Tibial artery (tissue), 4 donors: ENCODE results near the gene AACS.

Experiments
- DNase-seq, 2 donors: peaks; one replicate each; pipeline ENCODE4 v3.0.0-alpha.2; 2019
- H3K27ac ChIP-seq, 2 donors: fragments of 200-600 bp; sonication (generic) in 1 of 2; 1 replicate in 1 of 2; 2 replicates in 1 of 2; pipeline ENCODE4 v1.5.1; 2018 to 2019; ENCODE audit warnings: mild to moderate bottlenecking in 1 of 2
- H3K27me3 ChIP-seq, 2 donors: fragments of 200-600 bp; sonication (generic) in 1 of 2; one replicate each; pipeline versions ENCODE4 v1.5.1 to v1.6.0; 2016 to 2019
- H3K36me3 ChIP-seq, 3 donors: fragments of 200-600 bp; sonication (generic) in 2 of 3; one replicate each; pipeline ENCODE4 v1.5.1; 2016 to 2019; ENCODE audit warnings: mild to moderate bottlenecking in 2 of 3
- H3K4me1 ChIP-seq, 4 donors: fragments of 200-600 bp; sonication (generic) in 2 of 4; 1 replicate in 3 of 4; 2 replicates in 1 of 4; pipeline ENCODE4 v1.5.1; 2016 to 2019
- H3K4me3 ChIP-seq, 2 donors: fragments of 200-600 bp; sonication (generic) in 1 of 2; 1 replicate in 1 of 2; 2 replicates in 1 of 2; pipeline ENCODE4 v1.5.1; 2018 to 2019; ENCODE audit warnings: mild to moderate bottlenecking in 2 of 2
- H3K9me3 ChIP-seq, 3 donors: fragments of 200-600 bp; sonication (generic) in 1 of 3; one replicate each; pipeline ENCODE4 v1.5.1; 2016 to 2019
- intact Hi-C: fragments of 100-400 bp; cut with DNase I; formaldehyde crosslinking; loops from one replicate; pipeline ENCODE4 v1.15.0; 2023; ENCODE audit warnings: low total_unique reads
- TF ChIP-seq, protein P1 (sequence below), 2 experiments: fragments of 200-600 bp in 1 of 2; fragments of 450-650 bp in 1 of 2; IDR thresholded peaks; one replicate each; pipeline ENCODE4 v1.5.1; 2017 to 2019; ENCODE audit warnings: antibody characterized with exemption in 2 of 2, mild to moderate bottlenecking in 1 of 2, moderate library complexity in 1 of 2

Gene AACS

DNA sequence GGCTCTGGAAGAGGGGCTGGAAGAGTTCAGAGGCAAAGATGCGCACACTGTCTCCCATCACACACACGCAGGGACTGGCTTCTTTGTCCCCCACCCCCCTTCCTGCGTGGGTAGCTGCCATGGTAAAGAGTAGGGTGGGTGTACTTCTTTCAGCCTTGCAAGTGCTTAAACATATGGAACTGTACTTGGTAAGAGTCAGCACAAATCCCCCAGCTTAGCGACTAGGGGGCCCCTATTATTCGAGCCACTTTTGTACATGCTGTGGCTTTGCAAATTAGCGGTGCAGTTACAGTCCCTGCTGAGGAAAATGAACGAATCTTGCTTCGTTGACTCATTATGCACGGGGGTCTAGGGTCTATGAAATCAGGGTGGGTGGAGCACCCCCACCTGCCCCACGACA is 123.8 kb downstream of the AACS start:
- no peaks in the 10 kb centered on the region for H3K9me3 ChIP-seq
- no peak overlapping the region for H3K4me3 ChIP-seq
- DNase-seq = no peak
- H3K36me3 ChIP-seq = no peaks in the 10 kb centered on the region
- H3K4me1 ChIP-seq = peaks cover 0 to 35% (median 26%) of the 10 kb centered on the region in 4 donors
- peaks cover 0 to 70% of the 10 kb centered on the region in 2 donors for H3K27me3 ChIP-seq
- H3K27ac ChIP-seq = no peak overlapping the region
- TF ChIP-seq, protein P1, sequence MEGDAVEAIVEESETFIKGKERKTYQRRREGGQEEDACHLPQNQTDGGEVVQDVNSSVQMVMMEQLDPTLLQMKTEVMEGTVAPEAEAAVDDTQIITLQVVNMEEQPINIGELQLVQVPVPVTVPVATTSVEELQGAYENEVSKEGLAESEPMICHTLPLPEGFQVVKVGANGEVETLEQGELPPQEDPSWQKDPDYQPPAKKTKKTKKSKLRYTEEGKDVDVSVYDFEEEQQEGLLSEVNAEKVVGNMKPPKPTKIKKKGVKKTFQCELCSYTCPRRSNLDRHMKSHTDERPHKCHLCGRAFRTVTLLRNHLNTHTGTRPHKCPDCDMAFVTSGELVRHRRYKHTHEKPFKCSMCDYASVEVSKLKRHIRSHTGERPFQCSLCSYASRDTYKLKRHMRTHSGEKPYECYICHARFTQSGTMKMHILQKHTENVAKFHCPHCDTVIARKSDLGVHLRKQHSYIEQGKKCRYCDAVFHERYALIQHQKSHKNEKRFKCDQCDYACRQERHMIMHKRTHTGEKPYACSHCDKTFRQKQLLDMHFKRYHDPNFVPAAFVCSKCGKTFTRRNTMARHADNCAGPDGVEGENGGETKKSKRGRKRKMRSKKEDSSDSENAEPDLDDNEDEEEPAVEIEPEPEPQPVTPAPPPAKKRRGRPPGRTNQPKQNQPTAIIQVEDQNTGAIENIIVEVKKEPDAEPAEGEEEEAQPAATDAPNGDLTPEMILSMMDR (IDR thresholded peaks at IDR 0.05) = no peak
- intact Hi-C loops = loop anchor here (10.0 kb wide), 1 partner anchor 1686 kb away; no protein-coding TSS in a partner anchor

DNA sequence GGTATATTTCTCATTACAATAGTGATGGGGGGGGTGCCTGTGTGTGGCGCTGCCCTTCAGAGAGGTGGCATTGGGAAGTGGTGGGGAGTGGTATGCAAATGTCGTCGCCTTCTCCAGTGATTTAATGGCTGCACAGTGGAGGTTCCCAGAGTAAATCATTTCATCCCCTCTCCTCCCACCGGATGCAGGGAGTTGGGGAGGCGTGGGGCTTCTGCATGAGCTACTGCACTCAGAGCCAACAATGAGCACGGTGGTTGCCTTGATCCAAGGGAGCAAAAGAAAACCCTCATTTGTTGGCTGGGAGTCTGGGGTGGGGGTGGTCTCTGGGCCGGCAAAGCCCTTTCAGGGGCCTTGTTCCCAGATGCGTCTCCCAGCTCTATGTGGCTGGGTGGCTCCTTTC is 124.3 kb downstream of the AACS start:
- no peak overlapping the region for H3K4me3 ChIP-seq
- no peaks in the 10 kb centered on the region for H3K36me3 ChIP-seq
- DNase-seq = no peak
- H3K9me3 ChIP-seq = no peaks in the 10 kb centered on the region
- H3K27me3 ChIP-seq = peaks cover 0 to 74% of the 10 kb centered on the region in 2 donors
- peaks cover 0 to 35% (median 26%) of the 10 kb centered on the region in 4 donors for H3K4me1 ChIP-seq
- no peak overlapping the region for H3K27ac ChIP-seq
- TF ChIP-seq, protein P1 (IDR thresholded peaks at IDR 0.05) = no peak
- intact Hi-C loops = loop anchor here (10.0 kb wide), 1 partner anchor 1685 kb away; no protein-coding TSS in a partner anchor

DNA sequence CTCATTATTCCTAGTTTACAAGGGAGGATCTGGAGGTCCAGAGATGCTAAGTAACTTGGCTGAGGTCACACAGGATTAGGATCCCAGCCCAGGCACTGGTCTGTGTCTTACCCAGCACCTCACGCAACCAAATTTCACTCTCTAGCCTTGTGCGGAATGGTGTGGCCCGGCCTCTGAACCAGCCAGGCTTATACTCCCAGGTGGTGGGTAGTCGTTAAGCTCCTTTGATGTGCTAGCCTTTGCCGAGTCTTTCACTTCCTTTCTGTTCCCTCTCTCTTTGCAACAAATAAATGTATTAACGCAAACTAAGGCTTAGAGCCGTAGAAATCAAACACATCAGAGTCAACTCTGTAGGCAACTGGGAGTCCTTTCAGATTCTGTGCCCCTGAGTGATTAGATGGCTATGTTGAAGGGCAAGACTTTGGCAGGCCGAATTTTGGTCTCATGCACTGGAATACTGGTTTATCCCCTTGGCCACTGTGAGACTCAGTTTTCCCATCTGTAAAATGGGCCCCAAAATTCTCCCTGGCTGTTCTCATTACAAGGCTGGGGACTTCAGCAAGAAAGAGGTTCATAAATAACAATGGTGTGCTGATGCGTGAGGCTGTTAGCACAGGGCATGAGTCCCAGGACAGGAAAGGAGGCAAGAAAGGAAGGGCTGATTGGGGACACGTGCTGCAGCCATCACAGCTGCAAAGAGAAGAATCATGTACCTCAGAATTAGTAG is 126.3 kb downstream of the AACS start:
- no peak overlapping the region for H3K4me3 ChIP-seq
- peaks cover 0 to 81% of the 10 kb centered on the region in 2 donors for H3K27me3 ChIP-seq
- H3K27ac ChIP-seq = no peak overlapping the region
- TF ChIP-seq, protein P1 (IDR thresholded peaks at IDR 0.05) = no peak
- no peaks in the 10 kb centered on the region for H3K36me3 ChIP-seq
- H3K4me1 ChIP-seq = peaks cover 0 to 24% (median 17%) of the 10 kb centered on the region in 4 donors
- no peak for DNase-seq
- intact Hi-C loops = no loop called here
- H3K9me3 ChIP-seq = no peaks in the 10 kb centered on the region

DNA sequence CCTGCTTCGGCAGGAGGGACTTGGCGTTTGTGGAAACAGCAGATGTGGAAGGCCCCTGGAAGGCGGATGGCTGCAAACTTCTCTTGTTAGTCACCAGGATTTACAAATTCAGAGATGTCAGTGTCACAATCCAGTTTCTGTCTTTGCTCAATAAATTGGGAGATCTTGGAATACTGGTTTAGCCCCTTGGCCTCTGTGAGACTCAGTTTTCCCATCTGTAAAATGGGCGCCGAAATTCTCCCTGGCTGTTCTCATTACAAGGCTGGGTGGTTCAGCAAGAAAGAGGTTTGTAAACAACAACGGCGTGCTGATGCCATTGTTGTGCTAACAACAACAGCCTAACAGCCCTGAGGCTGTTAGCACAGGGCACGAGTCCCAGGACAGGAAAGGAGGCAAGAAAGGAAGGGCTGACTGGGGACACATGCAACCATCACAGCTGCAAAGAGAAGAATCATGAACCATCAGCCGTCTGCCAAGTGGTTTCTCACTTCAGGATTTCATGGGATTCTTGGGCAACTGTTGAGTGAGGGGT is 127.5 kb downstream of the AACS start:
- no peak for DNase-seq
- H3K27me3 ChIP-seq = peaks cover 0 to 70% of the 10 kb centered on the region in 2 donors
- H3K9me3 ChIP-seq = no peaks in the 10 kb centered on the region
- intact Hi-C loops = no loop called here
- H3K4me1 ChIP-seq = peaks cover 0 to 12% (median 6%) of the 10 kb centered on the region in 4 donors
- TF ChIP-seq, protein P1 (IDR thresholded peaks at IDR 0.05) = no peak
- no peak overlapping the region for H3K27ac ChIP-seq
- no peak overlapping the region for H3K4me3 ChIP-seq
- H3K36me3 ChIP-seq = no peaks in the 10 kb centered on the region
